DMS 273 (cell line): ENCODE results near the gene SMIM41.

ENCODE experiments used
- DNase-seq: peaks from one replicate; lab custom pipeline; 2025; ENCODE audit not compliant: unreplicated experiment; lab: John Stamatoyannopoulos, UW

Gene SMIM41

DNA sequence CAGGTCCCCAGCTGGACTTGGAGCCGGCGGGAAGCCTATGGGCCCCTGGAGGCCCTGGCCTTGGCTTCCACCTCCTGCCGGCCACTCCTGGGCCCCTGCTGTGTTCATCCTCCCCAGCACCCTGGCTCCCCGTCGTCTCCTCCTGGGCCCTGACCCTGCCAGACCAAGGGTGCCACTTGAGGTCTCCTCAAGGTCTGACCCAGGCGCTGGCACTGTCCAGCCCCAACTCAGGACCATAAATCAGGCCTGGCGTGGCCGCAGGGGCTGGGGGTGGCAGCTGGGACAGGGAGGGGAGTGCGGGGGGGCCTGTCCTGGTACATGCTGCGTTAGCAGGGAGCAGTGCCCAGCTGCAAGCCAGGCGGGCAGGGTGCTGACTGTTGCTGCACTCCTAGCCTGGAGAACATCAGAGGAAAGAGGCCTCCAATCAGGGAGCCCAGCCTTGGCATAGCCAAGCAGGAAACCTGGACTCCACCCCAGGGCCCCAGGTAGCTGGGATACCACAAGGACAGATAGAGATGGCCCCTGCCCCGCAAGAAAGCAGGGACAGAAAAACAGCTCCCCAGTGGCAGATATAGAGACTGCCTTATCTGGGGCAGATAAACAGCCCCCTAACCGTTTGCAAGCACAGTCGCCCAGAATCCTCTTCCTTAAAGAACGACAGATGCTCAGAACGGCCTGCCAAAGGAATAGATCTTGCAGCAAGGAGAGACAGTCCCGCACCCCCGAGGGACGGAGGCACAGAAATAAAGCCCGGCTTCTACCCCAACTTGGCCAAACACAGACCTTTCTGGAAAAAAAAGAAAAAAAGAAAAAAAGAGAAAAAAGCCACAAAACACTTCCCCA is 16.2 kb upstream of the SMIM41 start:
- DNase-seq: peak; percentile 43

DNA sequence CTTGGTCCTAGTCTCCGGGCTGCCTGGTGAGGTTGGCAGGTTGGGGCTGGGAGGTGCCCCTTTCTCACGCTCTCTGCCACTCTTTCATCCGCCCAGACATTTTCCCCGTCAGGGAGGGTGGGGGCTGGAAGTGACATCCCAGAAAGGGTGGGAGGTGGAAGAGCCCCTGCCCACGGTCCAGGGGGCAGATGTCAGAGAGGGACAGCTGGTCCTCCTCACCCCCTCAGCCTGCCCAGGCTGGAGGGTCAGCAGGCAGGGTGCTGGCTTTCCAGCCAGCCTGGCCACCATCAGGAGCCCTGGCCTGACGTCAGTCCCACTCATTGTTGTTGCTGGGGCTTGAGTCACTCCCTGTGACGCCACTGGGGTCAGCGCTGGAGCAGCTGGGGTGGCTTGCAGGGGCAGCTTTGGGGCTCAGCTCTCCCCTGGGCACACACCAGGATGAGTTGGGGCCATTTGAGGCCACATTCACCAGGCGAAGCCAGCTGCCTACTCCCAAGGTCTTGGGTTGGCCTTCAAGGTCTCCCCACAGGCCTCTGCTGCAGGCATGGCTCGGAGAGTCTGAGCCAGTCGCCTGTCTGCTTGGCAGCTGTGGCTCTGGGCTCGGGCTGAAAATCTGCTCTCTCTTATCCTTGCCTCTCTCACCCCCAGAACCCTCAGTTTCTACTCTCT is 15.4 kb upstream of the SMIM41 start:
- DNase-seq: peak; percentile 27

DNA sequence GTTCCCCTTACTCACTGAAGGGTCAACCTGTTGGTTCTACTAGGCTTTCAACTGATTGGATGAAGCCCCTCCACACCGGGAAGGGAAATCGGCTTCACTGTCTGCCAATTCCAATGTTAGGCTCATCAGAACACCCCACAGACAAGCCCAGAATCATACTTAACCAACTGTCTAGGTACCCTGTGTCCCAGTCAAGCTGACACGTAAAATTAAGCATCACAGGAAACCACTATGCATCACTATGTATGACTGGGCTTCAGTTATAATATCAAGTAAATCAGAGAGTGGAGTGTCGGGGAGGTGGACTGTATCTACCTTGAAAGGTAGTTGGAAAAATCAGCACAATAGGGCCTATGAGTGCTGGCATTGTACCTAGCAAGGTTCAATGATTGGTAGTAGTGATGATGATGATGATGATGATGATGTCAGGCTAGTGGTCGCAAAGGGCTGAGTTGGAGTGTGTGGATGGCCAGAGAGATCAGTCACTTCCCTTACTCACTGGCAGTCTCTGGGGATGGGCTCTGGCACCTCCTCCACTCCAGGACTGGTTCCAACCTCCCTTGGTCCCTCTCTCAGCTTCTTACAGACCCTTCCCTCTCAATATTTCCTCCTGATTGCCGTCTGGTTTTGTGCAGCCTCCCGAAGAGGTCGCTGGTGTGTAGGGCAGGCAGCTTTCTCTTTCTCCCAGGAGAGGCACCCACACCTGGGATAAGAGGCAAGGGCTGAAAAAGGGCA is 13.0 kb upstream of the SMIM41 start:
- DNase-seq: no peak

DNA sequence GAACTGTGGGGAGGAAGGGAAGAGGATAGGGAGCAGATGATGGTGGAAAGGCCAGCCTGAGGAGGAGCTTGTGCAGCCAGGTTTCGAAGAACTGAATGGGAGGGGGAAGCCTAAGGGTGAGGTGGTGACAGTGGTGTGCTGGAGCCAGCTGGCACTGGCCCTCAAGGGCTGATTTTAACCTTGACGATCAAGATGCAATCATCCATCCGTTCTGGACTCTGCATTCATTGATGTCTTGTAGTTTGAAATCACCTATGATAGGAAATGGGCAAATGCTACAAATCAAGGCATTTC is 12.5 kb upstream of the SMIM41 start:
- DNase-seq: no peak

DNA sequence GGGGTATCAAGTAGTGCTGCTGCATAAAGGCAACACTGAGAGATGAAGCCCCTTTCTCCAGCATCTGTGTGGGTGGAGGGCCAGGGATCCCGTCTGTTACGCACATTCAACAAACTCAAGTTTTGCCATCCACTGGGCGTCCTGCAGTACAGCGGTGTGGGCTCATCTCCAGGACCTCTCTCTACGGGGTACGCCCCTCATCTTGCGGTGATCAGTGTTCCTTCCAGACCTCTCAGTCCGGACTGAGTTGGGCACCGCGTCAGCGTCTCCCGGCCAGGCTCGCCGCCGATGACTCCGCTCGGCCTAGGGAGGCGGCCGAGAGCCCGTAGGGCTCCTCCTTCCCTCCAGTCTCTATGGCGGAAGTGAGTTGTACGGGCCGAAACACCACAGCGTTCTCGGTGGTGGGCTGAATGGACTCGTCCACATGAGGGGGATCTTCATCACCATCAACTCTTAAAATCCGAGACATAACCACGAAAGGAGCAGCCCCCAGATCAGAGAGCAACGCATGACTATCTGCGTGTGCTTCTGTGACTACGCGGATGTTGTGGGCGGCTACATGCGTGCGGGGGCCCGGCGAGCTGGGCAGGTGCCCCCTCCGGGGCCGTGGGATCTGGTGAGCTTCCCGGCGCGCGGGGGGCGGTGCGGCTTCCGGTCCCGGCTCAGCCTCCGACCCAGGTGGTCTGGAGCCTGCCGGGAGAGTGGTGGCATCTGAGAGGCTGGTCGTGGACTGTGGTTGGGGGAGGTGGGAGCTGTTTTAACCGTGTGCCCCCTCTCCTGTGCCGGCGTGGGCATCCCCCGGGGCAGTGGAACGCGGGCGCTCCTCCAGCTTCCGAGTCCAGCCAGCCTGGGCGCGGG is 9.9 kb upstream of the SMIM41 start, which contains the start of gene ATG101:
TSS of gene ATG101 (plus strand) at position 652 of the 858 bp plus-strand sequence. CDS start 3,673 bp downstream, outside the sequence.
- DNase-seq: peak; percentile 95

DNA sequence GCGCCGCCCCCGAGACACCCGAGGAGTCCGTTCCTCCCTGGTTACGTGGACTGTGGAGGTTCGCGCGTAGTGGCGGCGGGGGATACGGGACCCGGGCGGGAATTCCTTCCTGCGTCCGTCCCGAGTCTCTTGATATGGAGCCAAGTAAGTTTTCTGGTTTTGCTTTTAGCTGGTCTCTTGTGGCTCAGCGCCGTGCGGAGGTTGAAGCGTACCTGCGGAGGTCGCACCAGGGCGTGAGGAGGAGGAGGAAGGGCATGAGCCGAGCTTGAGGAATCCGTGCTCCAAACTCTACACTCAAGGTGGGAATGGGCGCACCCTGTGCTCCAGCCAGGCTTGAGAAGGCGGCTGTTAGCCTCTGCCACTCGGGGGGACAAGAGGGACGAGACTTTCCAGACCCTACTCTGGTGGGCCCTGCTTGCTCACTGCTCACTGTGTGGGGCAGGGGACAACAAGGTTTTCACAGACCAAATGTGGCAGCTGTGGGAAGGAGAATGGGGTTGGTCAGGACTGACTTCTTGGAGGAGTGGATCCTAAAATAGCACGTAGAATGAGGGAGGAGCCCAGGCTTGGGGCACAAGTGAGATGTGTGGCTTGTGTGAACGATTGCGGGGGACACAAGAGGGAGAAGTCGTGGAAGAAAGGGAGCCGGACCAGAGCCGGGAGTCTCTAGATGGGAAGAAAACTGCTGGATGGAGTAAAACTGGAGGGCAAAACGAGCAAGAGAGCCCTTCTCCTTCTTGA is 9.1 kb upstream of the SMIM41 start:
- DNase-seq: no peak

DNA sequence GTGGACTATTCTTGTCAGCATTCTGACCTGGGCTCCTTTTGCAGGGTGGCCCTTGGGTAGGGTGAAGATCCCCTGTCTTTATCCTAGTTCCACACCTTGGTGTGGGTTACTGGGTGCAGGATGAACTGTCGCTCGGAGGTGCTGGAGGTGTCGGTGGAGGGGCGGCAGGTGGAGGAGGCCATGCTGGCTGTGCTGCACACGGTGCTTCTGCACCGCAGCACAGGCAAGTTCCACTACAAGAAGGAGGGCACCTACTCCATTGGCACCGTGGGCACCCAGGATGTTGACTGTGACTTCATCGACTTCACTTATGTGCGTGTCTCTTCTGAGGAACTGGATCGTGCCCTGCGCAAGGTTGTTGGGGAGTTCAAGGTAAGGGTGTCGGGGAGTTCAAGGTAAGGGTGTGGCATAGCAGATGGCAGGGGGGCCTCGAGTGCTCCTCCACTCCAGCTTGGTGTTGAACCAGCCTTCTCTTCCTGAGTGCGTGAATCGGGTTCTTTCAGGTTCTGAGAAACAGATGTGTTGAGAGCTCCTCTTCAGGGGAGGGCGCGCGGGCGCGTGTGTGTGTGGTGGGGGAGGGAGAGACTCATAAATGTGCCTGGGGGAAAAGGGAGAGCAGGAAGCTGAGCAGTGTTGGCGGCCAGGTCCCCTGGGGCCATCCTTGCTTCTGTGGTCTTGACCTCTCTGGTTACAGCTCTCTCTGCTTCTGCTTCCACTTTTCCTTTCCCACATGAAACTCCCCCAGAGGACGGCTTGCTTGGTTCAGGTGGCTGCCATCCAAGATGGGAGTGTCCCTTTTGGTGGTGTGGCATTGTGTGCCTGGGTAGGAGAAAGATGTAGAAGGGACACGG is 5.7 kb upstream of the SMIM41 start:
- peak; percentile 23 for DNase-seq

DNA sequence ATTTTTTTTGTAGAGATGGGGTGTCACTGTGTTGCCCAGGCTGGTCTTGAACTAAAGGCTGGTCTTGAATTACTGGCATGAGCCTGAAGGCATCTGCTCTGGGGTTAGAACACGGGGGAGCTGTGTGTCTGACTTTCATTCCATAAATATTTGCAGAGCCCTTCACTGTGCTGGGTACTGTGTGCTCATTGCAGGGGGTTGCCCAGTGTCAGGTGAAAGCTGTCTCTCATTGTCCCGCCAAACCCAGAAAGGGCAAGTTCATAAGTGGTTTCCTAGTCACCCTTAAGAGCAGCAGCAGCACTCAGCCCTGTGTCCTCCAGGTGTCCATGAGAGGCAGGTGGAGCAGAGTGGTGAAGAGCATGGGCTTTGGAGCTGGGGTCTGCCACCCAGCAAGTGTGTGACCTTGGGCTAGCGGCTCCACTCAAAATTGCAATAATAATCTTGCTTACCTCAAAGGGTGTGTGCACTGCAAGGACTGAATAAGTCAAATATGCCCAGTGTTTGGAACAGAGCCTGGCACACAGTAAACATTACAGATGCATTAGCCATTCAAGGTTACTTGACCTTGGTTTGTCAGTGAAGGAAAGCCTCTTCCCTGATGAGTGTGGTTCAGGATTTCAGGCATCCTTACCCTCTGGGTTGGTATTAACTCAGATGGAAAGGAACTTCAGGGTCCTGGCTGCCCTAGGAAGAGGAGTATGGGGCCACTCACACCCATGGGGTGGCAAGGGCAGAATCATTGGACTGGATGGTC is 4.4 kb upstream of the SMIM41 start:
- no peak for DNase-seq

DNA sequence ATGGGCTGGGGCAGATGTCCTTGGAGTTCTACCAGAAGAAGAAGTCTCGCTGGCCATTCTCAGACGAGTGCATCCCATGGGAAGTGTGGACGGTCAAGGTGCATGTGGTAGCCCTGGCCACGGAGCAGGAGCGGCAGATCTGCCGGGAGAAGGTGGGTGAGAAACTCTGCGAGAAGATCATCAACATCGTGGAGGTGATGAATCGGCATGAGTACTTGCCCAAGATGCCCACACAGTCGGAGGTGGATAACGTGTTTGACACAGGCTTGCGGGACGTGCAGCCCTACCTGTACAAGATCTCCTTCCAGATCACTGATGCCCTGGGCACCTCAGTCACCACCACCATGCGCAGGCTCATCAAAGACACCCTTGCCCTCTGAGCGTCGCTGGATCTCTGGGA is 2.7 kb upstream of the SMIM41 start:
- no peak for DNase-seq

DNA sequence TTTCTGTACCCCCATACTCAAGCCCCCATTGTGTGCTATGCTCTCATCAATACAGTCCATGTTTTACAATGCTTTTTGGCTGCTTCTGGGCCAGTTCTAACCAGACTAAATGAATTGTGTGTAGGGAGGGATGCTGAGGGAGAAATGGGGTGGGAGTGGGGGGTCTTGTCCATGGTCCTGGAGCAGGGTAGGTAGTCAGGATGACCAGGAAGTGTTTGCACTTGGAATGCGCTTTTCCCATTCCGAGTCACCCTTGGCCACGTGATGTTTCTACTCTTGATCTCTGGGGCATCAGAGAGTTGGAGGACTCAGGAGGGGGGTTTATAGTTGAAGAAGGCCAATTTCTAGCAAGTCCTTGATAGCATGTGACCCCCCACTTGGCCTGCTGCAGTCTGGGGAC is 1.2 kb upstream of the SMIM41 start:
- no peak for DNase-seq

DNA sequence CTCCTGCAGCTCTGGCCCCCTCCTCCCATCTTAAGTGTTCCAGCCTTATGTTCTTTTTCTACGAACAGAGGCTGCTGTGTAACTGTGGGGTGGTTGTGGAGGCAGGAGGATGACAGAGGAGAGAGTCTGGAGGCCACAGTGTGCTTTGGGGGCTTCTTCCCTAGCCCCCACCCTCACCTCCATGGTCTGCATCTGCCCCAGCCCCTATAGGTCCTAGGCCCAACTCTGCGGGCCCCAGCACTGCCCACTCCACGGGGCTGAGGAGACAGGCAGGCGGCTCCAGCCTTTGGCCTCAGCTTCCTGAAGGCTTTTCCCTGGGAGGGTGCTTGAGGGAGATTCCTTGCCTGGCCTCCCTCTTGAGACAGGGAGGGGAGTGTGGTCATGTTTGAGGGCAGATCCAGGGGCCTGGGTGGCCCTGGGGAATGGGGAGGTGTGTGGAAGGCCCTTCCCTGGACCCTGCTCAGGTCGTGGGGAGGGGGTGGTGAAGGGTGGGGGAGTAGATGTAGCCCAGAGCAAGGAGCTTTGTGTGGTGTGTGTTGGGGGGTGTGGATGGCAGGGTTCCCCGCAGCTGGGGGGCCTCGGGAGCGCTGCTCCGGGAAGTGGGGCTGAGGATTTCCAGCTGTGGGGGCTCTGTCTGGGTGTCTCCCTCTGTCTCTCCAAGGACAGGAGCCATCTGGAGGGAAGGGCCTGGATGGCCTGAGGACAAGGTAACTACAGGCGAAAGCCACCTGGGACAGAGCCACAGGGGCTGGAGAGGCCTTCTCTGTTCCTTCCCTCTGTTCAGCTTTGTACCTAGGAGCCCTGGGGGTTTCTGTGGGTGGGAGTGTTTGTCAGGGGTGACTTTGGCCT is 1.1 kb downstream of the SMIM41 start:
- no peak for DNase-seq

DNA sequence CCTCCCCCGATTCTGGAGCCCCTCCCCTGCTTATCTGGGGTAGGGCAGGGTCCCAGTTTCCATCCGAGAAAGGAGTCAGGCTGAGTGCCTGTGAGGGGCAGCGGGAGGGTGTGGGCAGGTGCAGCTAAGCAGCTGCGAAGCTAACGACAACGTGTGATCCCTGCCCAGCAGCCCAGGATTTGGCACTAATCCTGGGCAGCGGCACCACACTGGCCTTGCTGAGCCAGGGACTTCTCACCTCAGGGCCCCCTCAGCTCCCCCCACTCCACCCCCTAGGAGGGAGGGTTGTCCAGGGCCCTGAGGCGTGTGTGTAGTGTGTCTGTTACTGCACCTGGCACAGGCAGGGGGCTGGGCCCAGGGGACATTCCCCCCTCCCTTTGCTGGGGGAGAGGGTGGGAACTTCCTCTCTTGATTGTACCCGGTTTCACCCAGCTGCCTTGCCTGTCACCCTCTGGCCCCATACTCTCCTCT is 1.8 kb downstream of the SMIM41 start:
- no peak for DNase-seq

DNA sequence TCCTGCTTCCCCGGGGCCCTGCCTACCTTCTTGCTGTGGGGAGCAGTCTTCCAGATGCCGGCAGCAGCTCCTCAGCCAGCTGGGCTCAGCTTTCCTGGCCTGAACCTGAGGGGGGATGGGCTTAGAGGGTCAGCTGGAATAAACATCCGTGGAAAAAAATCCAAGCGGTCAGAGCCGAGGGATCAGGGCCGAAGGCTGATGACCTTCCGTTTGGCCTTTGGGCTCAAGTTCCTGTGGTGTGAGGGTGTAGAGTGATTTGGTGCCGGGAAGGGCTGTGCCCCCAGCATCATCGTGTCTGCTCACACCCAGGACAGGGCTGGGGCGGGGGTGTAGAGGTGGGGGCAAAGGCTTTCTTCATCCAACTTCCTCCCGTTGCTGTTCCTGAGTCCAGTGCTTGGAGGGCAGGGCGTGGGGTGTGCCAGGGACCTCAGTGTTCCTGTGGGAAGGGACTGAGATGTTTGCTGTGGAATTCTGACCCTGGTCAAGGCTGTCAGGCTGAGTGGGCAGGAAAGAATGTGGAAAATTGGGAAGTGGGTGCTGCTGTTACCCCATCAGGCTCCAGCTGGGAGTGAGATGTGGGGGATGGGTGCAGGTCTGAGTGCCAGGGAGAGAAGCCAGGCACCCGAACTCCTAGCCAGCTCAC is 2.6 kb downstream of the SMIM41 start:
- DNase-seq: no peak

DNA sequence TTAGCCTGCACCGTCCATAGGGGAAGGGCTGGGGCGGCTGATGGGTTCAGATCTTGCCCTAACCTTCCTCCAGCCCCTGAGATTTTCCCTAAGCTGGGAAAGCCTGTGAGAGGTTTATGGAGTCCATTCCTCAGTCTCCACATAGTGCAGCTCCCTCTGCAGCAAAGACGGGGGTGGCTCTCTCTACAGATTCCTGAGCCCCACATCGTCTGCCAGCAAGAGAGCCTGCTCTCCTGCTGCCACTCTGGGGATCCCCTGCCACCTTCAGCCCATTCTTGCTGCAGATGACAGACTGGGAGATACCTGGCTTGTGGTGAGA is 3.1 kb downstream of the SMIM41 start:
- no peak for DNase-seq

DNA sequence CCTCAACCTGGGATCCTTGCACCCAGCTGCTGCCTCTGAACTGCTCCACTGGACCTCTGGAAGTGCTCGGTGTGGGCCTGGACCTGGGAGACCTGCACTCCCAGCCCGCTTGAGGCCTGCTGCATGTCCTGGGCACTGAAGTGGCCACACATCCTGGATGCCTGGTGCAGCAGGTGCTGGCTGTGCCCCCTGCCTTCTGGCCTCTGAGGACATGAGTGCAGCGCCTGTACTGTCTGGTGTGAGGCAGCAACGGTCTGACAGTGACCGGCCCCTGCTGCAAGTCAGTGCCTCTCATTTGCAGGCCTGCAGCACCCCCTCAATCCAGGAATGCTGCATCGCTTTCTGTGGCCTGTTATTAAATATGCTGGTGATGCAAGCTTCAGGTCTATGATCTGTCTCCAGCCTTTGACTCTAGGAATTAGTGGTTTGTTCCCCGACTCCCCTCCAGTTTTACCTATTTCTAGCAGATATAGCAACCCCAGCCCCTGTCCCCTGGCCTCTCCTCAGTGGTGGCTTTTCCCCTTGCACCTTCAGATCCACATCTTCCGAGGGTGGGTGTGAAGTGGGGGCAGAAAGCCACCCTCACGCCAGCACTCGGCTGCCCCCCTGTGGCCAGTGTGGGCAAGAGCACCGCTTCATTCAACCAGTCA is 3.6 kb downstream of the SMIM41 start:
- peak; percentile 75 for DNase-seq

DNA sequence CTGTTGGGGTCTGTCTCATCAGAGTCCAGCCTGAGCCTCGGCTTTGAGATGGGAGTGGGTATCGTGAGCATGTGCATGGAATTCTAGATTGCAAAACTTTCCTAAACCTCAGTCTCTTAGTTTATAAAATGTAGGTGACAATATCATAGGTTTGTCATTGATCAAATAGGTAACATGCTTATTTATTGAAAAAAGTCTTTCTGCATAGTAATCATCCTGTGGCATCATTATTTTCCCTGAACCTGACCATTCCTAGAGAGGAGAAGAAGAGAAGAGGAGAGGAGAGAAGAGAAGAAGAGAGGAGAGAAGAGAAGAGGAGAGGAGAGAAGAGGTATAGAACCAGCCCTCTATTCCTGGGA is 4.1 kb downstream of the SMIM41 start:
- DNase-seq: no peak
